Measurements from ENCODE around the gene FNDC7.
"Not testable (repeated sequence)": the region's sequence is repeated elsewhere in the genome, so short reads cannot be mapped to it uniquely, and the experiment has no call there.

Gene FNDC7, protein sequence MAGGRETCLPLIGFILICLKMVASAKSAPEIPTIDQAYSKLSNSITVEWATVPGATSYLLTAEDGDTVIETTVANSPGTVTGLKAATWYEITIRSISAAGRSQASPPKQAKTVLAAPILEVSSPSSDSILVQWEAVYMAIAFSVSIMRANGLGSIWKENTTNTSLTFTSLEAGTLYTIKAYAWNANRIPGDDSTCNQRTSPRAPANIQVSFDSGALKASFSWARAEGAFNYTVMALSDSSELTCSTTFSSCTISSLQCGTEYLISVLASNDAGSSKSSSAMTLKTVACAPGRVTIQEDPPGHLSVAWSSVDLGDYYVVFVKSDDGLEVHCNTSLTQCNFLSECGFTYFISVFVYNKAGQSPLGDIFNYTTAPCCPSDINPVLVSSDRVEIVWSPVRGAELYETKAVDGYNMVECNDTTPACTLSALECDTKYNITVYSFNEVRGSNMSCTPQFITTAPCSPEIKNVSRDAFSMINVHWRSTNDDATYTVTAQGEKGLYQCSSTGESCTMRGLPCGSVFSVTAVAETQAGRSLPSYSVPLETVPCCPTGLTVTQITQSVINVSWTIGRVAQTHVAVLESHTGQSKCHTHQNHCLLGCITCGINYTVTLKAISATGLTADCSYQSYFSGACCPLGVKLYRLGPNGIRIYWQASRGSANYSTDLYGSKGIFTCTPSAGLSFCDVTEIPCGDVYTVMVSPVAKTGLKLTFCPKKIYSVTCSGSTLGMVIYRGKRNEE

DNA sequence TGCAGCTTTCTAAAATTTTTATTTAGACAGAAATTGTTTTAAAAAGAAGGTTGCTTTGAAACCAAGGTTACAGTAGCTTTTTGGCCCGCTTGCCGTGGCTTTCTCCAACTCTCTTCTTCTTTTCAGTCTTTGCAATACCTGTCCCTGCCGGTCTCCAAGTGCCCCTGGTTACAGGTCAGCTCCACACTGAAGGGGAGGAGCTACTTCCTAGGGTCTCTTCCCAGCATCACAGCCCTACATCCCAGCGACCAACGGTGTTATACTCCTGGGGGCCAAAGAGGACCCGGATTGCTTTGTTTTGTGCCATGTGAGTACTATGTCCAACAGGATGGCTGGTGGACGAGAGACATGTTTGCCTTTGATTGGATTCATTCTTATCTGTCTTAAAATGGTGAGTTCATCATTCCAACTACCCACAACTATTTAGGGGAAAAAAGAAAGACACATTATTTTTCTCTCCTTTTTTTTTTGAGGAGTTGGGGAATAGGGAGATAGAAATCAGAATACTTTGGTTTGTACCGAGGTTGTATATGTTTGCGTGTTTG lies at the start of gene FNDC7:
FNDC7 (plus strand) TSS at position 303 of the 545 bp plus-strand sequence; CDS start at position 329, 26 bp downstream.
- in situ Hi-C loops (cut with MboI; ENCODE audit: low sequenced_read_pairs) = no loop called here

DNA sequence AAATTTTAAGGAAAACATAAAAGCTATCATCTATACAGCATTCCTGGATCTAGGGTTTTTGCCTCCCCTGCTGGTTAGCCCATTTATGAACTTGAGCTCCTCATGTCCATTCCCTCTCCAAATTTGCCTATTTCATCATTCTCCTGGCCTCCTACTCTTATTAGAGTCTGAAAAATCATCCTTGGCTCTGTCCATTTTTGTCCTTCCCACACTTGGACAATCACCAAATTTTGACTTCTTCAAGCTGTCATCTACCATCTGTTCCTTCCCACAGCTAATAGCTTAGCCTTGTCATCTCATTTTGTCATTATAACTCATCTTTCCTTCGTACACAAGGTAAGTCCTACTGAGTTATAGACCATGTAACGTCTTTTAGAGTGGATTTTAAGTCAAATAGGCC lies 49.6 kb upstream of the FNDC7 start:
- in situ Hi-C loops (cut with MboI; ENCODE audit: low sequenced_read_pairs) = no loop called here

DNA sequence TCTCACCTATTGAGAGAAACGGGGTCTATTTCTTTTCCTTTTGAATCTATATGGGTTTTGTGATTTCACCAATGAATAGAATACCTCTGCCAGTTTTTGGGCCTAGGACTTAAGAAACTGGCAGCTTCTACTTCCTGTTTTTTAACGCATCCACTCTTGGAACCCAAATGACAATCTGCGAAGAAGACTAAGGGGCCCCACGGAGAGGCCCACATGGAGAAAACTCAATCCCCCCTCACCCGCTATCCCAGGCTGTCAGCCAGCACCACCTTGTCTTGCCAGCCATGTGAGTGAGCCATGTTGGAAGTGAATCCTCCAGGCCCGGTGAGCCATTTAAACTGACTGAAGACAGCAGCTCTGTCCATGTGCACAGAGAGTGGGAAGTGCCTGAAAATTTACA lies 48.2 kb upstream of the FNDC7 start:
- in situ Hi-C loops (cut with MboI; ENCODE audit: low sequenced_read_pairs) = no loop called here

DNA sequence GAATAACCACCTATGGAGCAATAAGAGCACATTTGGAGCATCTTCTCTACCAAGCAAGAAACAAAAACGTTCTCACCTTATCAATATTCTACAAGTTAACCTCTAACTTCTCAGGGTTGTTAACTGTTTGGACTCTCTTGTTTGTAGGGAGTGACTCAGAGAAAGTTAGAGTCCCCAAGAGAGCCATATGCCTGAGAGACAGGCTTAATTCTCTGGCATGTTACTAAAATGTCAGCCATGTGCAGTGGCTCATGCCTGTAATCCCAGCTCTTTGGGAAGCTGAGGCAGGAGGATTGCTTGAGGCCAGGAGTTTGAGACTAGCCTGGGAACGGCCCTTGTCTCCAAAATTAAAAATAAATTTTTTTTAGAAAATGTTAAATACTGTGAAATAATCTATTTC lies 47.6 kb upstream of the FNDC7 start:
- in situ Hi-C loops (cut with MboI; ENCODE audit: low sequenced_read_pairs) = no loop called here

DNA sequence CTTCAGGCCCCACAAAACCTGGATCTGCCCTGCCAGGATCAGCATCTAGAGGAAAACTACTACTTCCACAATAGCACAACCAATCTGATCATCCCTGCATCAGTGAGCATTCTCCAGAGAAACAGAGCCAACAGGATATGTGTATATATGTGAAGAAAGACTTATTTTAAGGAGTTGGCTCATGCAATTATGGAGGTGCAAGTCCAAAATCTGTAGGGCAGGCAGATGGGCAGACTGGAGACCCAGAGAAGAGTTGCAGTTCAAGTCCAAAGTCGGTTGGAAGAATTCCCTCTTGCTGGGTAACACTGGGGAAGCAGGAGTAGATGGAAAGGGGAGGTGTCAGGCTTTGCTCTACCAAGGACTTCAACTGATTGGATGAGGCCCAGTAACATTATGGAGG lies 46.9 kb upstream of the FNDC7 start:
- in situ Hi-C loops (cut with MboI; ENCODE audit: low sequenced_read_pairs) = no loop called here

DNA sequence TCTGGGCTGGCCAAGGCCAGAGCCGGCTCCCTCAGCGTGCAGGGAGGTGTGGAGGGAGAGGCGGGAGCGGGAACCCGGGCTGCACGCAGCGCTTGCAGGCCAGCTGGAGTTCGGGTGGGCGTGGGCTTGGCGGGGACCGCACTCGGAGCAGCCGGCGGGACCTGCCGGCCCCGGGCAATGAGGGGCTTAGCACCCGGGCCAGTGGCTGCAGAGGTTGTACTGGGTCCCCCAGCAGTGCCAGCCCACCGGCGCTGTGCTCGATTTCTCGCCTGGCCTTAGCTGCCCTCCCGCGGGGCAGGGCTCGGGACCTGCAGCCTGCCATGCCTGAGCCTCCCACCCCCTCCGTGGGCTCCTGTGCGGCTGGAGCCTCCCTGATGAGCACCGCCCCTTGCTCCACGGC lies 45.3 kb upstream of the FNDC7 start:
- in situ Hi-C loops (cut with MboI; ENCODE audit: low sequenced_read_pairs) = not testable (repeated sequence)

DNA sequence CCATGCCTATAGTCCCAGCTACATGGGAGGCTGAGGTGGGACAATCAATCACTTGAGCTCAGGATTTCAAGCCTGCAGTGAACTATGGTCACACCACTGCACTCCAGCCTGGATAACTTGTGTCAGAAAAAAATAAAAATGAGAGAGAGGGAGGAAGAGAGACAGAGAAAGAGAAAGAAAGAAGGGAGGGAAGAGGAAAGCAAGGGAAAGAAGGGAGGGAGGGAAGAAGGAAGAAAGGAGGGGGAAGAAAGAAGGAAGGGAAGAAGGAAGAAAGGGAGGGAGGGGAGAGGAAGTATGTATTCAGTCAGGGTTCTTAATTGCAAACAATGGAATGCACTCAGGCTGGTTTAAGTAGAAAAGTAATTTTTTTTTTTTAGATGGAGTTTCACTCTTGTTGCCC lies 43.9 kb upstream of the FNDC7 start:
- in situ Hi-C loops (cut with MboI; ENCODE audit: low sequenced_read_pairs) = no loop called here

DNA sequence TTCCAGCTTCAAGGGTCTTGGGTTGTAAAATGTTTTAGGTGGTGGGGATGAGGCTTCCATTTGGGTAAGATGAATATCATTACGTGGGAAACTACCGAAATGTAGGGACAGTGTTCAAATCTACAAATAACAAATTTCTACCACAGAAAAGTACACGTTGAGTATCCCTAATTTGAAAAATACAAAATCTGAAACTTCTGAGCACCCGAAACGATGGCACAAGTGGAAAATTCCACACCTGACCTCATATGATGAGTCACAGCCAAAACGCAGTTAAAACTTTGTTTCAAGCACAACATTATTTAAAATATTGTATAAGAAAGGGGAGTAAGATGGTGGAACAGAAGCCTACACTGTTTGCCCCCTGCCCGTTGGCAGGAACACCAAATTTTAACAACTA lies 43.0 kb upstream of the FNDC7 start:
- in situ Hi-C loops (cut with MboI; ENCODE audit: low sequenced_read_pairs) = no loop called here

DNA sequence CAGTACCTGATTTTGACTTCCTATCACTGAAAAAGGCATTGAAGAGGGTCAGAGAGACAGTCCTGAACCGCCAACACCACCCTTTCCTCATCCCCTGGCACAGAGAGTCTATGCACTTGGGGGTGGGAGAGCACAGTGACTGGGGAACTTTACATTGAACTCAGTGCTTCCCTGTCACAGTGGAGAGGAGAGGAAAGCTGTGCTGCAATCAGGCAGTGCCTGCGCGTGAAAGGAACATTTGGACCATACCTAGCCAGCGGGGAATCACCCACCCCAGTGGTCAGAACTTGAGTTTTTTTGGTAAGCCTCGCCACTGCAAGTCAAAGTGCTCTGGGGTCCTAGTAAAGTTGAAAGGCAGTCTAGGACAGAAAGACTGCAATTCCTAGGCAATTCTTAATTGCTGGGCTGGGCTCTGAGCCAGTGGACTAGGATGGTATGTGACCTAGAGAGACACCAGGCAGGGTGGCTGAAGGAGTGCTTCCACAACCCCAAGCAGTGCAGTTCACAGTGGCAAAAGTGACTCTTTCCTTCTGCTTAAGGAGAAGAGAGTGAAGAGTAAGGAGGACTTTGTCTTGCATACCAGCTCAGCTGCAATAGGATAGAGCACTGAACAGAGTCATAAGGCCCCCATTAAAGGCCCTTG lies 42.5 kb upstream of the FNDC7 start:
- in situ Hi-C loops (cut with MboI; ENCODE audit: low sequenced_read_pairs) = no loop called here

DNA sequence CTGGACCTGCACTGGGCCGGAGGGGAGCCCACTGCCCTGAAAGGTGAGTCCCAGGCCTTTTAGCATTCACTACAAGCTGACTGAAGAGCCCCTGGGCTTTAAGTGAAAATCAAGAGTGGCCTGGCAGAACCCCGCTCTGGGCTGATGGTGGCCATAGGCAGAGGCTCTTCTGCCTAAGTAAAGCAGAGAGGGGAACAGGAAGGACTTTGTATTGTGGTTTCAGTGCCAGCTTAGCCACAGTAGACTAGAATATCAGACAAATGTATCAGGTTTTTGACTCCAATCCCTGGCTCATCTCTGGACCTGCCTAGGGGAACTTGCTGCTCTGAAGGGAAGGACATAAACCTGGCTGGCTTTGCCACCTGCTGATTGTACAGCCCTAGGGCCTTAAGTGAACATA lies 41.6 kb upstream of the FNDC7 start:
- in situ Hi-C loops (cut with MboI; ENCODE audit: low sequenced_read_pairs) = no loop called here

DNA sequence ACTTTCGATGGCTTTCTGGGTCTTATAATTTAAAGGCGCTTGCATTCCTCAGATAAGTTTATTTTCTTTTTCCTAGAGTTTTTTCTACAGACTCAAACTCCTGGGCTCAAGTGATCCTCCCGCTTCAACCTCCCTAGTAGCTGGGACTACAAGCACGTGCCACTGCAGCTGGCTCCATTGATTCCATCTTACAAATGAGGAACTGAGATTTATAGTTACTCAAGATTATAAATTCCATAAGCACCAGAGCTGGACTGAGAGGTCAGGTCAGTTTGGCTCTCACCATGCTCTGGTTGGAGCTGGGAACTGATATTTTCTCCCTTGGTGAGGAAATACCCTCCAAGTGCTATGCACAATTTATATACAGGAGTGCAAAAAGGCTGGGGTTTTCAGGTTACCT lies 34.0 kb upstream of the FNDC7 start:
- in situ Hi-C loops (cut with MboI; ENCODE audit: low sequenced_read_pairs) = no loop called here

DNA sequence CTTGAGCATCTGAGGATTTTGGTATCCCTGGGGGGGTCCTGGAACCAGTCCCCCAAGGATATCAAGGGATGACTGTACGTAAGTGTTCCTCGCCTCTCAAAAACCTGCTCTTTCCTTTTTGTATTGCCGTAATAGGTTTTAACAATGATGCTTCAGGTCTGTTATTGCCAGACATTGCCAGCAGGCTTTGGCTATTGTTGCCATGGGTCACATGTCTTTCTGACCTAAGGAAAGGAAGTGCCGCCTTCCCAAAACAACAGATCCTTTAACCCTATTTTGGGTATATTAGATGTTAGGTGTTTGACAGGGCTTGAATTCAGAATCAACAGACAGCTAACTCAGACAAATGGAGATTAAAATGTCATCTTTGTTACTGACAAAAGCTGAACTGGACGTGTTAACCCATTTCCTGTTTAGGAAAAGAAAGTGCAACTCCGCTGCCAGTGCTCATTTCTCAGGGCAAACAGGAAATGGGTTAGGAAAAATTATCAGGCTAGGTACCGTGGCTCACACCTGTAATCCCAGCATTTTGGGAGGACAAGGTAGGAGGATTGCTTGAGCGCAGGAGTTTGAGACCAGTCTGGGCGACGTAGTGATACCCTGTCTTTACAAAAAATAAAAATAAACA lies 33.0 kb upstream of the FNDC7 start:
- in situ Hi-C loops (cut with MboI; ENCODE audit: low sequenced_read_pairs) = no loop called here

DNA sequence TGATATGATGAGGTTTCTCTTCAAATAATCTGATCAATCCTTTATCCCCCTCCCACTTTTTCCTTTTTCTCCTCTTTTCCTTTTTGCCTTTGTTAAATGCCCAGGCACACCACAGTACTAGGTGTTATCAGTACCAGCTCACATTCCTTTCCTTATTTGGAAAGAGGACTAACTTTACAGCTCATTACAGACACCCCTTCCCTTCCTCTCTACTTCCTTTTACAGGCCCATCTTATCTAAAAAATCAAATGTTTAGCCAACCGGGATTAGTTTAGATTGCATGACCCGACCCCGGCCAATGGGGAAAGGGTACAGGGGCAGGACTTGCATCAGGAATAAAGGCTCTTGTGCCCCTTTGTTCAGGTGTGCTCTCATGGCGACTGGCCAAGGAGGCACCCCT lies 31.0 kb upstream of the FNDC7 start:
- in situ Hi-C loops (cut with MboI; ENCODE audit: low sequenced_read_pairs) = not testable (repeated sequence)

DNA sequence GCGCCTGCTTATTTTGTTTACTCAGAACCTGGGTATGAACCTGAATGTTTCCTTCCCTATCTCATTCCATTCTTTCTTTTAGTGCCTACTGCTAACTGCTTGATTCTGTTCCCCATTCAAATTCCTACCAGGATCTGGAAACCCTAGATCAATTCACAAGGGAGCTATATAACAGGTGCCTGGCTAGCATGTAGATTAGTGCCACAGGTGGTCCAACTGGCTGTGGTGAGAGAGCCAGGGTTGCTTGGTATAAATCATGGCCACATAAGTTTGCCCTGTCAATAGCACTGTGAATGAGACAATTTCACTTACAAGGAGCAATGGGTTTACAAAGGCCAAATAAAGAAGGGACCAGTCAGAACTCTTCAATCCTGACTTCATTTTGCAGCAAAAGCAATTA lies 27.2 kb upstream of the FNDC7 start:
- in situ Hi-C loops (cut with MboI; ENCODE audit: low sequenced_read_pairs) = no loop called here

DNA sequence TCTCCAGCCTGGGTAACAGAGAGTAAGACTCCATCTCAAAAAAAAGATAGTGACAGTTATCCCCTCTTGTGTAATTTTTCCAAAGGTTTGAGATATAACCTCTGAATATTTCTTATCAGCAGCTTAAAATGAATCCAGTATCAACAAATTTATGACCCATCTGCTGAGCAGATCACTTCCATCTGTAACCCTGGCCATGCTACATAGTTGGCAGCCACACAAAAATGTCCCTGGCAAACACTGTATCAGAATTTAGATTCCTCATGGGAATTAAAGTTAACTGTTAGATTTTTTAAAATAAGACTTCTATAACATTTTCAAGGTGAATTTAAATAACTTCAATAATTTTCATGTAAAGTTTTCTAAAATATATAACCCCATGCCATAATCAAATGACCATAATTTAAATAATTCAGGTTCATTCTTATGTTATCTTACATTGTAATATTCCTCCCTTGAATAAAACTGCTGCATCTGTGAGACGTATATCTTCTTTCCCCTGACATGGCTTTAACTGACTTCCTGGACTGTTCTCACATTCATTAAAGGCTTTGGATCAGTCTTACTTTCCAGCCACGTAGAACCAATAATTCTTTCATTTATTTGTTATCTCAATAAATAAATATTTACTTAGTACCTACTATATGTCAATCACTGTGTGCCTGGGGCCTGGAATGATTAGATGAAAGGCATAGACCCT lies 25.9 kb upstream of the FNDC7 start:
- in situ Hi-C loops (cut with MboI; ENCODE audit: low sequenced_read_pairs) = no loop called here

DNA sequence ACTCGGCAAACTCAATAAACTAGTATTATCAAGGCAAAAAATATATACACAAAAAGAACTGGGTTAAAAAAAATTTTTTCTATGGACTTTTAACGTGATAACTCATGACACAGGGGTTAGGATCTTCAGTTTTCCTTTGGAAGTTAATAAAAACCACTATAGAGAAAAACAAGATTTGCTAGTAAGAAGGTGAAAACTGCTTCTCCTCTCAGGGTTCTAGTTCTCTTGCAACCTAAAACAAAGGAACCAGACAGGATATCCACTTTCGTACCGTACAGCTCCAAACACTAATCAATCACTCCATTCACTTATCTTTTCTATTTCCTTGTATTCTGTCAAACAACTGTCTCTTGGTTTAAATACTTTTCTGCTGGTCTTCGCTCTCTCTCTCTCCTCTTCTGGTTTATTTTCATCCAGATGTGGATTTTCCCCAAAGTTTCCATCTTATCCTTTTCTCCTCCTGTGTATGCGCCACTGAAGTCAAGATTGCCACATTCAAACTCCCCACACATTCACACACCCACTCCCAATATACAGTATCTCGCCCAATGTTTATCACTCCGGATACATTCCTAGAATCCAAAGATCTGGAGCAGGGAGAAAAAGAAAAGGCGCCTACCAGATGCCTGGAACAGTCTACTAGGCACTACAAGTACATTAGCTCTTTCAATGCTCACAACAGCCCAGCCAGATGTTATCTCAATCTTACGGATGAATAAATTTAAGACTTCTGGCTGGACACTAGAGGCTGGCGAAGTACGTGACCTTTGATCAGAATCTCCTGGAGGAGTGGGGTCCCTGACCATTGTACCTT lies 21.4 kb upstream of the FNDC7 start:
- in situ Hi-C loops (cut with MboI; ENCODE audit: low sequenced_read_pairs) = no loop called here

DNA sequence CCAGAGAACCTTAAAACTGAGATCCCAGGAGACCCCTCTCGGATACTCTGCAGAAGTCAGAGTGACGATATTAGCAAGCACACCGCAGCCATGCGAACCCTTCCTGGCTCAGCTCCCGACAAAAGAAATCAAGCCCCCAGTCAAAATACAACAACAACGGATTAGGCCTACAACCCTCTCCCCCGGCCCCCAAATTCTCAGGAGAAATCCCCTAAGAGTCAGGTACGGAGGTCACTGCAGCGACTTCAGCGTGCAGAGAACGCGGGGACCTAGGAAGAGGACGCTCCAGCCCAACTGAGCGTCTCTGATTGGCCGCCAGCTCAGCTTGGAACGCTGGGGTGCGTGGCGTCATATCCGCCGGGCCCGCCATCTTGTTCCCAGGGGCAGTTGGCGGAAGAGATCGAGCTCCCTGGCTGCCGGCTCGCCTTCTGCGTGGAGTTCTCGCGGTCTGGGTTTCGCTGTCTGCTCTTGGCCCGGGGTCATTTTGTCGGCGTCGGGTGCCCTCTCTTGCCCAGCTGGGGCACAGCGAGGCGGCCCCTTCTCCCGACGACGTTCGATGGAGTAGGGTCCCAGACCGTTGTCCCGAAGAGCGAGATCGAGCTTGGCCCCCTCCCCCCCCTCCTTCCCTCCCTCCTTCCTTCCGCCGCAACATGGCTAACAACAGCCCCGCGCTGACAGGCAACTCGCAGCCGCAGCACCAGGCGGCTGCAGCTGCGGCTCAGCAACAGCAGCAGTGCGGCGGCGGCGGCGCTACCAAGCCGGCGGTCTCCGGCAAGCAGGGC lies 20.6 kb upstream of the FNDC7 start, which contains the start of gene PRPF38B:
PRPF38B (plus strand) TSS at position 369 of the 782 bp plus-strand sequence; CDS start at position 651, 282 bp downstream.
- in situ Hi-C loops (cut with MboI; ENCODE audit: low sequenced_read_pairs) = no loop called here

DNA sequence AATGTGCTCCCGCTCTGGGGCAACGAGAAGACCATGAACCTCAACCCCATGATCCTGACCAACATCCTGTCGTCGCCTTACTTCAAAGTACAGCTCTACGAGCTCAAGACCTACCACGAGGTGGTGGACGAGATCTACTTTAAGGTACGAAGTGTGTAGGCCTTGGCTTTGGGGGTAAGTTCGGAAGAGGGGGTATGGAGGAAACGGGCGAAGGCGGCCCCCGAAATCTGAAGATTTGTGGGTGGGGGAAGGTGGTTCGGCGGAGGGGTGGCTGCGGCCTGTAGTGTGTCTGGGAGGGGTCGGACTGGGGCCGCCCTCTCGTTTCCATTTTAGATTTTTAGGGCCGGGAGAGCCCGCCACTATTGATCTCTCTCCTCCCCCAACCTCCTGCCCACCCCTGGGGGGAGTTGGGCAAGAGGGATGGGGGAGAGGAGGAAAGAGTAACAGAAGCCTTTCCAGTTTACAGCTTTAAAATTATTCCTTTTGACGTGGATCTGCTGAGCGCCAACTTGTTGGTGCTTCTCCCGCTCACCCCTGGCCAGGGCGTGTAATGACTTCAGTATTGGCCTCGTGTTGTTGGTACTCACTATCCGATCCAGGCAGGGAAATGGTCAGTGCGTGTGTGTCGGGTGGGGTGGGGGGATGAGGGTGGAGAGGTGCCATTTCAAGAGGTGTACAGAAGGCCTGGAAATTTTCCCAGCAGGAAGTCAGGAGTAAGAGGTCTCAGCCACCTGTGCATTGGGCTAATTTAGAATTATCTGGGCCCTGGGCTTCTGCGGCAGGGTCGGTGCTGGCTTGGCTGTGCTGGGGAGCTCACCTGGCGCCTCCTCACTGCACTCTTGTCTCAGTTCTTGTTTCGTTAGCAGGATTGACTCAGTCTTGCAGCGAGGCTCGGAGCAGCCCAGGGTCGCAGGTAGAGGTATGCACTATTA lies 19.7 kb upstream of the FNDC7 start:
- in situ Hi-C loops (cut with MboI; ENCODE audit: low sequenced_read_pairs) = no loop called here
